IPS DF 4.7 (cell line): ENCODE data around the gene LONP1.
"Not testable (repeated sequence)": the region's sequence is repeated elsewhere in the genome, so short reads cannot be mapped to it uniquely, and the experiment has no call there.

Source experiments
- DNase-seq: peaks from one replicate; pipeline ENCODE4 v3.0.0-alpha.2; 2013; ENCODE audit warnings: low spot score; ENCODE audit errors: extremely low read depth

The LONP1 gene

GRCh38 chr19:5693195-5694166 lies 26.5 kb downstream of the LONP1 start:
- DNase-seq = no peak

DNA sequence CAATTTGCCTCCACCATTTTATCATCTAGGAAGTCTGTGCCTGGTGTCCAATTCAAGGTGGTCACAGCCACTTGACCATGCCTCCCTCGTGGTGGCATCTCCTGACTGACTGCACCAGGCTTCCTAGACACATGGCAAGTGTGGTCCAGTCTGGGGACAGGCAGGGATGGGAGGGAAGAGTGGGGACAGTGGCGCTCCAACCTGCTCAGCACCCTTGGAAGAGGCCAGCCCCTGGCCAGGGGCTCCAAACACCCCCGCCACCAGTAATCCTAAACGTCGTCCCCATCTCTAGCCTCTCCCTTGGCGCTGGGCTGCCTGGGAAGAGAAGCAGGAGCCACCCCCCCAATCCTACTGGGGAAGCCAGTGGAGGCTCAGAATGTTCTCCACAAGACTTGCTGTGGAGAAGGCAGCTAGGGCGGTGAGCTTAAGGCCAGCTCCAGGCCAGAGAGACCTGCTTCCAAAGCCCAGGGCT lies 27.2 kb downstream of the LONP1 start:
- no peak for DNase-seq

DNA sequence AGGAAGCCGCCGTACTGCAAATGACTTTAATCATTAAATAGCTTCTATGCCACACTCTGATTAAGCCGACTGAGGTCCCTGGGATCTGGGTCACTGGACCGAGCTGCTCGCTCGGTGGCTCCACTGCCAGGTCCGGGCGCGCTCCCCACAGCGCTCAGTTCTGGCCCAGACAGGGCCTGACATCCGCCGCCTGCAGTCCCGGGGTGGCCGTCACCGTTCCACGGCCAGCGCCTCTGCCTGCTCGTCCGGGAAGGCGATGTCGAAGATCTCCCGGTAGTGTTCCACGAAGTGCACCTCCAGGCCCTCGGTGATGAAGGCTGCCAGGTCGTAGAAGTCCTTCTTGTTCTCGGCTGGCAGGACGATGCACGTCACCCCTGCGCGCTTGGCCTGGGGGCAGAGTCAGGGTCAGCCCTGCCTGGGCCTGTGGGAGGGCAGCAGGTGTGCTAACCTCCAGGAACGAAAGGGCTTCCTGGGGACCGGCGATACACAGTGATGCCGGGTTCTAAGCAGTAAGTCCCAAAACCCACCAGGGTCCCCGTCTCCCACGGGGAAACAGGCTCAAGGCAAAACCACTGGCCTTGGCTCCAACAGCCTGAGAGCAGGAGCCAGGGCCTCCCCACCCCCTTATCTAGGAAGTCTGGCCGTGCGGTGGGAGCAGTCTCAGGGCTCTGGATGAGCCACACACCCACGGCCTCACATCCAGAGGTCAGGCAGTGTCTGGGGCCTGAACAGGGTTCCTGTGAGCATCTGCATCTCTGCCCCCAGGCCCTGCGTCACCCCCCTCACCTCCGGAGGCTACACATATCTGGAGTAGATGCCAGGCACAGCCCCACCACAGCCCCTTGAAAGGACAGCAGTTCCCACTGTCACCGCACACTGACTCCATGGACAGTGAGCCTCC lies 27.9 kb downstream of the LONP1 start:
- DNase-seq = no peak

- DNase-seq = no peak
Observed at GRCh38 chr19:5690955-5691821, 28.8 kb downstream of the LONP1 start.

GRCh38 chr19:5690125-5690954 lies 29.6 kb downstream of the LONP1 start, which contains the start of gene RPL36:
Gene RPL36, plus strand, starts transcription at chr19:5690295. Its CDS starts 213 bp downstream, at chr19:5690508.
- DNase-seq = peak; percentile 71

DNA sequence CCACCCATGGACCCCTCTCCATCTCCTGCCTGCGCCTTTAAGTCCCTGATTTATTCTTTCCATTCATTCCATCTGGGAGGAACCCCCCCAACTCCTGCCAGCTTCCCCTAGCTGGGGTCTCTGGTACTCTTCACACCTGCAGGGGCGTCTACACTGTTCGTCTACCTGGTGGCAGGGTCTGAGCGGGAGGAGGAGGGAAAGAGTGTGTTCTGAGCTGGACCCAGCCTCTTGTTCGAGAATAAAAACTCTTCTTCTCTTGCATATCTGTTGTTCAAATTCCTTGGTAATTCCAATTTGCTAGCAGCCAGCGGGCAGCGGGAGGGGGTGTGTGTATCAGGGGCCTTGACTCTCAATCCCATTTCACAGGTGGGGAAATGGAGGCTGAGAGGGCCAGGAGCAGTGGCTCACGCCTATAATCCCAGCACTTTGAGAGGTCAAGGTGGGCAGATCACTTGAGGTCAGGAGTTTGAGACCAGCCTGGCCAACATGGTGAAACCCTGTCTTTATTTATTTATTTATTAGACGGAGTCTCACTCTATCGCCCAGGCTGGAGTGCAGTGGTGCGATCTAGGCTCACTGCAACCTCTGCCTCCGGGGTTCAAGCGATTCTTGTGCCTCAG lies 31.6 kb downstream of the LONP1 start:
- DNase-seq = not testable (repeated sequence)

DNA sequence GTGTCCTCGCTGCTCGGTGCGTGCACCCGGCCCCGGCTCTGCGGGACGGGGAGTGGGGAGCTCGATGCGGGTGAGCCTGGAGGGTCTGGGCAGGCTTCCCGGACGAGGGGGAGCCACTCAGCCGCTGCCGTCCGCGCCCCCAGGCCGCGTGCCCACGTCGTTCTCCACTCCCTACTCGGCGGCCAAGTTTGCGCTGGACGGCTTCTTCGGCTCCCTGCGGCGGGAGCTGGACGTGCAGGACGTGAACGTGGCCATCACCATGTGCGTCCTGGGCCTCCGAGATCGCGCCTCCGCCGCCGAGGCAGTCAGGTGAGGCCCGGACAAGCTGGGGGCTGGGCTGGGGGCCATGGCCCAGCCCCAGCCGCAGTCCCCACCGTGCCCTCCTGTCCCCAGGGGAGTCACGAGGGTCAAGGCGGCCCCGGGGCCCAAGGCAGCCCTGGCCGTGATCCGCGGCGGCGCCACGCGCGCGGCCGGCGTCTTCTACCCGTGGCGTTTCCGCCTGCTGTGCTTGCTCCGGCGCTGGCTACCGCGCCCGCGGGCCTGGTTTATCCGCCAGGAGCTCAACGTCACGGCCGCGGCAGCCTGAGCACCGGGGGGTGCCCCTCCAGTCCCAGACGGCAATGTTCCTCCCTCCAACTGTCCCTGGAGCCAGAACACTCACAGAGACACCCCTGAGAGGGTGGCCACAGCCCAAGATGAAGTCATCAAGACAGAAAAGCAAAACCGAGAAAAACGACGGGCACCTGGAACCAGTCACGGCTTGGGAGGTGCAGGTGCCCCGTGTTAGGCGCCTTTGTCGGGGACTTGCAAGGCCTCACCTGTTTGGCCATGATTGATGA lies 32.4 kb downstream of the LONP1 start:
- no peak for DNase-seq

DNA sequence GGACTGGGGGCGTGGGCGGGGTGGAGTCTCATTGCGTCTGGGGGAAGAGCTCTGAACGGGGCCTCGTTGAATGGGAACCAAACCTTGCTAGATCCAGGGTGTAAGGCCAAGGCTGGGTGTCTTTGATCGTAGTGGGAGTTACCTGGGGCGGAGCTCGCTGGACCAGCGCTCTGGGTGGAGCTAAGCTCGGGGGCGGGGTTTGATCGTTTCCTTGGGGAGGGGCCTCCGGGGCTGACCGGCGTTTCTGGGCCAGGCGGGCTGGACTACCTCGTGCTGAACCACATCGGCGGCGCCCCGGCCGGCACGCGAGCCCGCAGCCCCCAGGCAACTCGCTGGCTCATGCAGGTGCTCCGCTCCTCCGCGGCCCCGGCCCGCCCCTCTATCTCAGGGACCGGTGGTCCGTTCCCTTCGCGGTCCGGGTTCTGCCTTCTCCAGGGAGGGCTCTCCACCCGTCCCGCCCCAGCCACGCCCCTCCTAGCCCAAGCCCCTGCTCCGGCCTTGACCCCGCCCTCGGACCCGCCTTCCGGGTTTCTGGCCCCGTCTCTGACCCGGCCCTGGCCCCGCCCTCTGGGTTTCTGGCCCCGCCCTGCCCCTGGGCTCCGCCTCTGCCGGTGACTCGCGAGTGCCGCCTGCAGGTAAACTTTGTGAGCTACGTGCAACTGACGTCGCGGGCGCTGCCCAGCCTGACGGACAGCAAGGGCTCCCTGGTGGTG lies 33.1 kb downstream of the LONP1 start:
- peak; percentile 64 for DNase-seq

- no peak for DNase-seq
Observed at GRCh38 chr19:5686326-5686646, 33.7 kb downstream of the LONP1 start.

DNA sequence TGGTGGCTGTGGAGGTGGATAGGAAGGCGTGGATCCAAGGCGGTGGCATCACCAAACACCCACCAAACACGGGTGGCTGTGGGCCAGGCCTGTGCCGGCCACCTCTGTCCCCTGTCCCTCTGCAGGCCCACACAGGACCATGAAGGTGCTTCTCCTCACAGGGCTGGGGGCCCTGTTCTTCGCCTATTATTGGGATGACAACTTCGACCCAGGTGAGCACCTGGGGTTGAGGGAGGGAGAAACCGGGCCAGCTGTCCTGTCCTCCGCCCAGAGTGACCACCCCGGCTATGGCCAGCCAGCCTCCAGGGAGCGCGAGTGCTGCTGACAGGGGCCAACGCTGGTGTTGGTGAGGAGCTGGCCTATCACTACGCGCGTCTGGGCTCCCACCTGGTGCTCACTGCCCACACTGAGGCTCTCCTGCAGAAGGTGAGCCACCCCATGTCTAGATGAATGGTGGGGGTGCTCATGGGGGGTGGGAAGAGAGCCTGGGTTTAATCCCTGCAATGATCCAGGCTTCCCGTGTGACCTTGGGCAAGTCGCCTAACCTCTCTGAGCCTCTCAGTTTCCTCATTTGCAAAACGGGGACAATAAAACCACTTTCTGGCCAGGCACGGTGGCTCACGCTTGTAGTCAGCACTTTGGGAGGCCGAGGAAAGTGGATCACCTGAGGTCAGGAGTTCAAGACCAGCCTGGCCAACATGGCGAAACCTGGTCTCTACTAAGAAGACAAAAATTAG lies 35.1 kb downstream of the LONP1 start:
- DNase-seq = no peak

DNA sequence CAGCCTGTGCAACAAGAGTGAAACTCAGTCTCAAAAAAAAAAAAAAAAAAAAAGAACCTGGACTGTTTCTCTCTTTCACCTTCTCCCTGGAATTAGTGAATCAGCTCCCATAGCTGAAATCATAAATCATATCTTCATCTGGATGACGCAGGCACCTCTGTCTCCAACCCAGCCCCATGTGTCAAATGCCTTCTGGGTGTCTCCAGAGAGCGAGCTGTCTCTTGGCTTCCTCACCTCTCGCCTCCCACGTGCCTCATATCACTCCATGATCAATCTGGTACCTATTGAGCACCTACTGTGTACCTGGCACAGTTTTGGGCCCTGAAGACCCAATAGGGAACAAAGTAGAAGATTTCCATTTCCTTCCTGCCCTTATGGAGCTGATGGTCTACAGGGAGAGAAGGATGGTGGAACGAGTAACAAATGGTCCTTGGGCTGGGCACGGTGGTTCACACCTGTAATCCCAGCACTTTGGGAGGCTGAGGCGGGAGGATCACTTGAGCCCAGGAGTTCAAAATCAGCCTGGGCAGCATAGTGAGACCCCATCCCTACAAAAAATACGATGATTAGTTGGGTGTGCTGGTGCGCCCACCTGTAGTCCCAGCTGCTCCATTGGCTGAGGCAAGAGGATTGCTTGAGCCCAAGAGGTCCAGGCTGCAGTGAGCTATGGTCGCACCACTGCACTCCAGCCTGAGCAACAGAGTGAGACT lies 36.6 kb downstream of the LONP1 start:
- no peak for DNase-seq

- DNase-seq = no peak
Observed at GRCh38 chr19:5682107-5682482, 37.9 kb downstream of the LONP1 start.

- DNase-seq = no peak
Observed at GRCh38 chr19:5681391-5682106, 38.4 kb downstream of the LONP1 start.

GRCh38 chr19:5680437-5681368 lies 39.2 kb downstream of the LONP1 start, which contains the start of the genes HSD11B1L and MICOS13:
Gene HSD11B1L, plus strand, starts transcription at chr19:5681027. Its CDS starts 3,806 bp downstream, at chr19:5684833.
Gene MICOS13, minus strand, starts transcription at chr19:5680516. Its CDS starts 30 bp downstream, at chr19:5680486.
- DNase-seq = peak; percentile 95

- DNase-seq = no peak
Observed at GRCh38 chr19:5680084-5680436, 39.9 kb downstream of the LONP1 start.
